Fibroblast of skin of back (primary cell): ENCODE results near the gene PLCL2.
"Not testable (repeated sequence)": the region's sequence is repeated elsewhere in the genome, so short reads cannot be mapped to it uniquely, and the experiment has no call there.

Source experiments
- DNase-seq: peaks from one replicate; pipeline ENCODE4 v3.0.0-alpha.2; 2013

PLCL2 gene

GRCh38 chr3:16917980-16918682 lies 33.4 kb downstream of the PLCL2 start:
- no peak for DNase-seq

- DNase-seq = no peak
Measured at GRCh38 chr3:16918683-16919025, 33.9 kb downstream of the PLCL2 start.

GRCh38 chr3:16923112-16923511 lies 38.4 kb downstream of the PLCL2 start:
- DNase-seq = no peak

- no peak for DNase-seq
Measured at GRCh38 chr3:16927485-16927884, 42.7 kb downstream of the PLCL2 start.

GRCh38 chr3:16928386-16929132 lies 43.8 kb downstream of the PLCL2 start:
- DNase-seq = peak; percentile 20

- DNase-seq = no peak
Measured at GRCh38 chr3:16929311-16929710, 44.6 kb downstream of the PLCL2 start.

- DNase-seq = no peak
Measured at GRCh38 chr3:16932877-16933276, 48.1 kb downstream of the PLCL2 start.

GRCh38 chr3:16935781-16936180 lies 51.0 kb downstream of the PLCL2 start:
- no peak for DNase-seq

- DNase-seq = no peak
Measured at GRCh38 chr3:16936233-16936632, 51.5 kb downstream of the PLCL2 start.

- no peak for DNase-seq
Measured at GRCh38 chr3:16936676-16937230, 52.0 kb downstream of the PLCL2 start.

- DNase-seq = no peak
Measured at GRCh38 chr3:16937326-16937845, 52.6 kb downstream of the PLCL2 start.

GRCh38 chr3:16940769-16941700 lies 56.3 kb downstream of the PLCL2 start:
- DNase-seq = no peak

- no peak for DNase-seq
Measured at GRCh38 chr3:16942955-16943354, 58.2 kb downstream of the PLCL2 start.

- no peak for DNase-seq
Measured at GRCh38 chr3:16943857-16944256, 59.1 kb downstream of the PLCL2 start.

- DNase-seq = no peak
Measured at GRCh38 chr3:16944356-16944755, 59.6 kb downstream of the PLCL2 start.

- DNase-seq = peak; percentile 64
Measured at GRCh38 chr3:16945330-16945729, 60.6 kb downstream of the PLCL2 start.

GRCh38 chr3:16950282-16950681 lies 65.5 kb downstream of the PLCL2 start:
- no peak for DNase-seq

GRCh38 chr3:16950845-16951244 lies 66.1 kb downstream of the PLCL2 start:
- no peak for DNase-seq

GRCh38 chr3:16957852-16958251 lies 73.1 kb downstream of the PLCL2 start:
- not testable (repeated sequence) for DNase-seq

- DNase-seq = no peak
Measured at GRCh38 chr3:16960125-16960524, 75.4 kb downstream of the PLCL2 start.

GRCh38 chr3:16961621-16962205 lies 77.0 kb downstream of the PLCL2 start:
- peak; percentile 40 for DNase-seq

GRCh38 chr3:16975083-16975482 lies 90.3 kb downstream of the PLCL2 start:
- no peak for DNase-seq
